Sigmoid colon (tissue), 4 donors: ENCODE measurements around the gene SLC7A7.

Experiments
- CTCF ChIP-seq, 4 experiments: fragments of 450-650 bp in 3 of 4; fragments of 200-600 bp in 1 of 4; IDR thresholded peaks; one replicate each; pipeline ENCODE4 v1.5.1; 2016 to 2019; ENCODE audit warnings: antibody characterized with exemption in 4 of 4, mild to moderate bottlenecking in 3 of 4, moderate library complexity in 2 of 4
- EP300 ChIP-seq, 4 donors: sonication (generic); formaldehyde crosslinking; IDR thresholded peaks; one replicate each; pipeline ENCODE4 v1.6.1; 2017; ENCODE audit warnings: antibody characterized with exemption in 4 of 4
- POLR2A ChIP-seq, 2 donors: fragments of 450-650 bp; IDR thresholded peaks; one replicate each; pipeline ENCODE4 v1.6.1; 2016; ENCODE audit warnings: antibody characterized with exemption in 2 of 2, mild to moderate bottlenecking in 2 of 2, moderate library complexity in 2 of 2

GRCh38 chr14:22793976-22794375 lies 21.3 kb downstream of the SLC7A7 start:
- TF ChIP-seq CTCF (IDR thresholded peaks at IDR 0.05), result no peak
- no peak for TF ChIP-seq POLR2A (IDR thresholded peaks at IDR 0.05)
- no peak for TF ChIP-seq EP300 (IDR thresholded peaks at IDR 0.05)
